HepG2 (cell line): ENCODE measurements around the gene AKR1A1. TPM values are rescaled to one million over a fixed set of nuclear protein-coding genes. Genes with fewer than 3 reads are reported as not detected.

Source experiments
- AFF4 ChIP-seq: sonication (generic); formaldehyde crosslinking; IDR thresholded peaks from 2 replicates; pipeline ENCODE4 v1.4.0; 2020; ENCODE audit warnings: missing genetic modification reagents
- ELF3 ChIP-seq: IDR thresholded peaks from 2 replicates; pipeline ENCODE4 v1.6.1; 2016; ENCODE audit warnings: missing genetic modification reagents, missing compliant biosample characterization
- IRF2 ChIP-seq: IDR thresholded peaks from 2 replicates; pipeline ENCODE4 v1.6.1; 2018; ENCODE audit warnings: missing genetic modification reagents, missing compliant biosample characterization
- NFRKB ChIP-seq: fragments of 450-650 bp; IDR thresholded peaks from 2 replicates; pipeline ENCODE4 v1.6.1; 2017
- SALL1 ChIP-seq: sonication (generic); formaldehyde crosslinking; IDR thresholded peaks from 2 replicates; pipeline ENCODE4 v1.8.0; 2022; ENCODE audit warnings: mild to moderate bottlenecking, missing genetic modification reagents
- ZBTB1 ChIP-seq: sonication (generic); formaldehyde crosslinking; IDR thresholded peaks from 2 replicates; pipeline ENCODE4 v1.4.0; 2020; ENCODE audit warnings: missing genetic modification reagents, borderline replicate concordance
- ZBTB21 ChIP-seq: sonication (generic); formaldehyde crosslinking; IDR thresholded peaks from 2 replicates; pipeline ENCODE4 v1.4.0; 2020; ENCODE audit warnings: missing genetic modification reagents
- ZEB1 ChIP-seq: IDR thresholded peaks from 2 replicates; pipeline ENCODE4 v1.6.1; 2012; ENCODE audit warnings: mild to moderate bottlenecking, low read depth, inconsistent platforms; ENCODE audit not compliant: insufficient replicate concordance
- ZFP90 ChIP-seq: sonication (generic); formaldehyde crosslinking; IDR thresholded peaks from 2 replicates; pipeline ENCODE4 v1.8.0; 2022; ENCODE audit warnings: missing genetic modification reagents, mild to moderate bottlenecking, inconsistent platforms, borderline replicate concordance
- ZFYVE20 ChIP-seq: sonication (generic); formaldehyde crosslinking; IDR thresholded peaks from 2 replicates; pipeline ENCODE4 v1.8.0; 2023; ENCODE audit warnings: low read depth, mild to moderate bottlenecking, moderate library complexity, missing genetic modification reagents, borderline replicate concordance
- ZNF121 ChIP-seq: sonication (generic); formaldehyde crosslinking; IDR thresholded peaks from 2 replicates; pipeline ENCODE4 v1.5.0; 2020; ENCODE audit warnings: mild to moderate bottlenecking, missing genetic modification reagents
- ZNF235 ChIP-seq: sonication (generic); formaldehyde crosslinking; IDR thresholded peaks from 2 replicates; pipeline ENCODE4 v1.8.1; 2023; ENCODE audit warnings: mild to moderate bottlenecking, missing genetic modification reagents, borderline replicate concordance
- ZNF318 ChIP-seq: sonication (generic); formaldehyde crosslinking; IDR thresholded peaks from 2 replicates; pipeline ENCODE4 v1.4.0; 2020; ENCODE audit warnings: mild to moderate bottlenecking, missing genetic modification reagents
- ZNF574 ChIP-seq: sonication (generic); formaldehyde crosslinking; IDR thresholded peaks from 2 replicates; pipeline ENCODE4 v1.4.0; 2020; ENCODE audit warnings: missing genetic modification reagents
- ZNF670 ChIP-seq: sonication (generic); formaldehyde crosslinking; IDR thresholded peaks from 2 replicates; pipeline ENCODE4 v1.8.0; 2022; ENCODE audit warnings: mild to moderate bottlenecking, missing genetic modification reagents, borderline replicate concordance
- polyA plus RNA-seq, 8 experiments: library from polyadenylated mRNA; depleted of rRNA in 3 of 8; stranded (reverse) in 7 of 8; unstranded in 1 of 8; fragments of >200 nt; fragmentation: Illumina TruSeq in 4 of 8; extraction: Trizol in 4 of 8; gene quantifications; 2 replicates each; pipeline versions ENCODE4 v1.2.1 to v1.2.3, GENCODE V29; 2011 to 2016; ENCODE audit warnings: low read depth in 4 of 8, missing spikeins in 1 of 8, mixed read lengths in 1 of 8; ENCODE audit not compliant: insufficient read depth in 1 of 8
- total RNA-seq, 5 experiments: library from RNA; depleted of rRNA; stranded (reverse); fragments of >200 nt; fragmentation: Illumina TruSeq; extraction: Trizol; gene quantifications; 2 replicates each; pipeline ENCODE4 v1.2.3, GENCODE V29; 2016; ENCODE audit warnings: low read depth in 1 of 5

Gene AKR1A1
- total and polyA plus RNA-seq, 2 of the 13 experiments (the other 11 are each of a cell fraction or from before 2014, with no cell fraction given): 181 to 217 TPM

- TF ChIP-seq ZNF121 (CRISPR knock-in tag) (no peak), ZEB1 (no peak), ZBTB1 (no peak), IRF2 (no peak), ZBTB21 (no peak), ZFYVE20 (no peak), ELF3 (peak; percentile 35; the same call in 1 of the 2 replicates), NFRKB (no peak), AFF4 (CRISPR knock-in tag) (no peak), ZNF574 (CRISPR knock-in tag) (peak; percentile 36; the same call in 1 of the 2 replicates), ZNF670 (CRISPR knock-in tag) (no peak), SALL1 (CRISPR knock-in tag) (peak; percentile 67), ZNF235 (CRISPR knock-in tag) (no peak), ZFP90 (CRISPR knock-in tag) (no peak), ZNF318 (no peak)
Measured at GRCh38 chr1:45545553-45546310, 4.9 kb upstream of the AKR1A1 start (continued).
